KMS-11 (cell line): ENCODE data around the gene C5orf15.

Experiments
- H2AFZ ChIP-seq: fragments of 200-600 bp; sonication (generic); 2 replicates; pipeline ENCODE4 v1.6.1; 2016; ENCODE audit warnings: antibody characterized with exemption, mixed run types, low read depth
- H3K27ac ChIP-seq: fragments of 200-600 bp; sonication (generic); 2 replicates; pipeline ENCODE4 v1.6.1; 2016; ENCODE audit warnings: mild to moderate bottlenecking, mixed run types
- H3K27me3 ChIP-seq: fragments of 200-600 bp; sonication (generic); 2 replicates; pipeline ENCODE4 v1.6.1; 2017; ENCODE audit warnings: mild to moderate bottlenecking, low read depth, mixed run types, moderate library complexity; ENCODE audit not compliant: insufficient read depth
- H3K36me3 ChIP-seq: fragments of 200-600 bp; sonication (generic); 2 replicates; pipeline ENCODE4 v1.6.1; 2017; ENCODE audit warnings: mild to moderate bottlenecking, mixed run types; ENCODE audit not compliant: insufficient read depth
- H3K4me1 ChIP-seq: fragments of 200-600 bp; sonication (generic); 2 replicates; pipeline ENCODE4 v1.6.1; 2016; ENCODE audit warnings: mild to moderate bottlenecking, low read depth, mixed run types; ENCODE audit not compliant: poor library complexity, severe bottlenecking
- H3K4me2 ChIP-seq: fragments of 200-600 bp; sonication (generic); 2 replicates; pipeline ENCODE4 v1.7.0; 2016; ENCODE audit warnings: mild to moderate bottlenecking, mixed run types
- H3K4me3 ChIP-seq: fragments of 200-600 bp; sonication (generic); IDR thresholded peaks from 2 replicates; pipeline ENCODE4 v1.6.1; 2017; ENCODE audit warnings: low read depth, low read length, mixed read lengths; ENCODE audit not compliant: insufficient read depth
- H3K79me2 ChIP-seq: fragments of 200-600 bp; sonication (generic); 2 replicates; pipeline ENCODE4 v1.6.1; 2016; ENCODE audit warnings: low read depth, mixed run types; ENCODE audit not compliant: insufficient read depth
- H3K9ac ChIP-seq: fragments of 200-600 bp; sonication (generic); 2 replicates; pipeline ENCODE4 v1.6.1; 2016; ENCODE audit warnings: mild to moderate bottlenecking, mixed run types
- H4K20me1 ChIP-seq: fragments of 200-600 bp; sonication (generic); 2 replicates; pipeline ENCODE4 v1.6.1; 2016; ENCODE audit warnings: mild to moderate bottlenecking, mixed run types; ENCODE audit not compliant: insufficient read depth
- TF ChIP-seq, protein P1 (sequence below): fragments of 200-600 bp; sonication (generic); conservative IDR thresholded peaks from 2 replicates; pipeline ENCODE4 v1.6.1; 2017; ENCODE audit warnings: low read depth, mild to moderate bottlenecking, antibody characterized with exemption, low read length, moderate library complexity, mixed read lengths

C5orf15 gene

DNA sequence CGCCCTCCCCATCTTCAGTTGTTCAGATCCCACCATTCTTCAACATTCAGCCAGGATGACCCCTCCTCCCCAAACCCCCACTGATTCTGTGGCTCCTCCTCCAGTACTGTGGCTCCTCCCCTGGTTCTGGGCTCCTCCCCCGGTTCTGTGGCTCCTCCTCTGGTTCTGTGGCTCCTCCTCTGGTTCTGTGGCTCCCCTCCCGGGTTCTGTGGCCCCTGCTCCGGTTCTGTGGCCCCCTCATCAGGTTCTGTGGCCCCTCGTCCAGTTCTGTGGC lies 32.8 kb downstream of the C5orf15 start:
- no peak overlapping the region for H2AFZ ChIP-seq
- peaks cover 5% of the 10 kb centered on the region for H3K4me1 ChIP-seq
- no peak overlapping the region for H3K9ac ChIP-seq
- H3K4me2 ChIP-seq = no peak overlapping the region
- H3K79me2 ChIP-seq = no peaks in the 10 kb centered on the region
- H3K27me3 ChIP-seq = no peaks in the 10 kb centered on the region
- no peaks in the 10 kb centered on the region for H4K20me1 ChIP-seq
- H3K4me3 ChIP-seq = no peak overlapping the region
- no peaks in the 10 kb centered on the region for H3K36me3 ChIP-seq
- TF ChIP-seq, protein P1, sequence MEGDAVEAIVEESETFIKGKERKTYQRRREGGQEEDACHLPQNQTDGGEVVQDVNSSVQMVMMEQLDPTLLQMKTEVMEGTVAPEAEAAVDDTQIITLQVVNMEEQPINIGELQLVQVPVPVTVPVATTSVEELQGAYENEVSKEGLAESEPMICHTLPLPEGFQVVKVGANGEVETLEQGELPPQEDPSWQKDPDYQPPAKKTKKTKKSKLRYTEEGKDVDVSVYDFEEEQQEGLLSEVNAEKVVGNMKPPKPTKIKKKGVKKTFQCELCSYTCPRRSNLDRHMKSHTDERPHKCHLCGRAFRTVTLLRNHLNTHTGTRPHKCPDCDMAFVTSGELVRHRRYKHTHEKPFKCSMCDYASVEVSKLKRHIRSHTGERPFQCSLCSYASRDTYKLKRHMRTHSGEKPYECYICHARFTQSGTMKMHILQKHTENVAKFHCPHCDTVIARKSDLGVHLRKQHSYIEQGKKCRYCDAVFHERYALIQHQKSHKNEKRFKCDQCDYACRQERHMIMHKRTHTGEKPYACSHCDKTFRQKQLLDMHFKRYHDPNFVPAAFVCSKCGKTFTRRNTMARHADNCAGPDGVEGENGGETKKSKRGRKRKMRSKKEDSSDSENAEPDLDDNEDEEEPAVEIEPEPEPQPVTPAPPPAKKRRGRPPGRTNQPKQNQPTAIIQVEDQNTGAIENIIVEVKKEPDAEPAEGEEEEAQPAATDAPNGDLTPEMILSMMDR = no peak
- no peak overlapping the region for H3K27ac ChIP-seq

DNA sequence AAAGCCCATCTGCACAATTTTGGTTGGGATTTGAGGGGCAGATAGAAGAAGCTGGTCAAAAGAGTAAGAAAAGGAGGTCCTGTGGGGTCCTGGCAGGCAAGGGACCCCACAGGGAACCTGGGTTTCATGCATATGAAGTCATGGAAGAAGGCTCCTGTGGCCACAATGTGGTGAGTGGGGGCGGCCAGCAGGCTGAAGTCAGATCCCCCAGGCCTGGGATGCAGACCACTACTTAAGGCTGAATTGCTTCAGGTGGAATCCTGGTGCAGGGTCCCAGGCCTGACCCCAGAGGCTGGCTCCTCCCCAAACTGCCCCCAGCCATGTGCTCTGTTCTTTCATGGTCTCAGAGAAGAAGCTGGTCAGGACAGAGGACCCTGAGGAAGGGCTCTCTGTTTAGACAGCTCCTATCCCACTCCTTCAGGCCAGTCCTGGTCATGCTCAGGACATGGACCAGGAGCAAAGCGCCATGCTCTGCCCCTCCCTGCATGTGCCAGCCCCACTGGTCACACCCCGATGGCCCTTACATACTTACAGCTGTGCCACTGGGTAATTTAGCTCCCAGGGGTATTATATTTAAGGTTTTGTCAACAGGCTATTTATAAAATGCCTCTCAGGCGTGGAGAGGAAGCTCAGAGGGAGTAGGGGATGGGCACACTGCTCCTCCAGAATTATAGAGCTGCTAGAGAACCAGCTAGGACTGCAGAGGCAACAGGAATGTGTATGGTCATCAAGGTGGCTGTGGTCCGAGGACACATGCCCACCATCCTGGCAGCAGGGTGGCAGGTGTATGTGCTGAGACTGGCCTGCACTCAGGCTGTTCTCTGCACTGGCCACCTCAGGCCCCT lies 33.4 kb downstream of the C5orf15 start:
- H3K9ac ChIP-seq = no peak overlapping the region
- H2AFZ ChIP-seq = no peak overlapping the region
- H3K36me3 ChIP-seq = no peaks in the 10 kb centered on the region
- H3K27ac ChIP-seq = no peak overlapping the region
- no peak overlapping the region for H3K4me3 ChIP-seq
- no peaks in the 10 kb centered on the region for H4K20me1 ChIP-seq
- H3K4me2 ChIP-seq = no peak overlapping the region
- TF ChIP-seq, protein P1 = no peak
- no peaks in the 10 kb centered on the region for H3K79me2 ChIP-seq
- H3K4me1 ChIP-seq = peaks cover 5% of the 10 kb centered on the region
- H3K27me3 ChIP-seq = no peaks in the 10 kb centered on the region

DNA sequence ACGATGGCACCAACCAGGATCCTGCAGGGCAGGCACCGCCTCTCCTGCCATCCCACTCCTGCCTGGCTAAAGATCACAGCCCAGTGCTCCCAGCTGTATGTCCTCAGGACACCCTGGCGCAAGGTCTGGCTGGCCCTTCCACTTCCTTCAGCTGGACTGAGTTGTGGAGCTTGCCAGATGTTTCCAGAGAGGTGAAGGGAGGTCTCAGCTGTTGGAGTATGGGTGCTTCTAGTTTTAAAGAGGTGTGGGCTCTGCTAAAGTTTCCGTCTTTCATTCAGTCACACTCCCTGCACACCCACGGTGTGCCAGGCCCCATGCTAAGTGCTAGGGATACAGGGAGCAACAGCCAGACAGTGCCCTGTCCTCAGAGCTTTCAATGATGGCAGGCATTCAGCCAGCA lies 34.1 kb downstream of the C5orf15 start:
- H3K4me2 ChIP-seq = no peak overlapping the region
- TF ChIP-seq, protein P1 = no peak
- H3K9ac ChIP-seq = no peak overlapping the region

DNA sequence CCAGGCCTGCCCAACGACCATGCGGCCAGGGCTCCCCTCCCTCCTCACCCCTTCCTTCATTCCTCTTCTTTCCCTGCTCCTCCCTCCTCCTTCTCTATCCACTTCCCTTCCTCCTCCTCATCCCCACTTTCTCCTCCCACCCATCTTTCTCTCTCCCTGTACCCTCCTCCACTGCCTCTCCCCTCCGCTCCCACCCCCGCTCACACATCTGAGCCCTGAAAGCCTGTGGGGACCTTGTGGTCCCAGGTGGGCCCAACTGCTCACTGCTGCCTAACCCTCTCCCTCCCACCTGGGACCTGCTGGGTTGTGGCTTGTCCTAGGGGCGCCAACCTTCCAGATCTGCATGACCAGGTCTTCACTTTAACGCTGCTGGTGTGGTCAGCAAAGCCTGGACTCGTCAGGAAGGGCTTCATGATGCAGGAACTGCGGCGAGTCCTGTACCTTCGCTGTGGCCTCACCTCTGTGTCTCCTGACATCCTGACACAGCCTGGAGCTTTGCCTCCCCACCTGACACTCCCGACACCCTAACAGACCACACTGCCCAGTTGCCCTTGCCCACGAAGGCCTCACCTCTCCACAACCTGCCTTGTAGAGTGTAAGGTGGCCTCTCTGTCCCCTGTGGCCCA lies 34.6 kb downstream of the C5orf15 start:
- Histone ChIP-seq H3K27ac (no peak overlapping the region), H3K4me2 (no peak overlapping the region), H3K79me2 (no peaks in the 10 kb centered on the region), H2AFZ (no peak overlapping the region), H3K4me1 (peaks cover 3% of the 10 kb centered on the region), H3K36me3 (no peaks in the 10 kb centered on the region), H4K20me1 (no peaks in the 10 kb centered on the region), H3K27me3 (no peaks in the 10 kb centered on the region), H3K9ac (no peak overlapping the region), H3K4me3 (no peak overlapping the region)
- TF ChIP-seq, protein P1 = no peak

More for the DNA sequence above, 34.1 kb downstream of the C5orf15 start:
- H3K4me1 ChIP-seq = peaks cover 3% of the 10 kb centered on the region
- H3K4me3 ChIP-seq = no peak overlapping the region
- no peaks in the 10 kb centered on the region for H3K27me3 ChIP-seq
- no peaks in the 10 kb centered on the region for H3K79me2 ChIP-seq
- no peaks in the 10 kb centered on the region for H4K20me1 ChIP-seq
- no peaks in the 10 kb centered on the region for H3K36me3 ChIP-seq
- H3K27ac ChIP-seq = no peak overlapping the region
- H2AFZ ChIP-seq = no peak overlapping the region
